HCT116 (cell line): ENCODE results near the gene ANKRD44. TPM values are rescaled to one million over a fixed set of nuclear protein-coding genes. Genes with fewer than 3 reads are reported as not detected.

Experiments
- ATAC-seq: fragments of 200-7000 bp; cut with Tn5 transposase; 2 replicates; pipeline ENCODE4 v1.9.1; 2020; ENCODE audit warnings: mild to moderate bottlenecking, moderate library complexity
- BruUV-seq: library from RNA; stranded (reverse); fragments of 400-500 nt; replicated peaks from 2 replicates; lab custom pipeline; 2021; lab: Mats Ljungman, UMichigan
- CTCF ChIA-PET: fragments of 300-600 bp; sonication (Branson Sonifier 250); formaldehyde crosslinking; loops from one replicate; lab custom pipeline; 2021; ENCODE audit warnings: antibody characterized with exemption; lab: Charles Lee
- POLR2A ChIA-PET: fragments of 300-600, 350-600 bp; sonication (Branson Sonifier 250); formaldehyde crosslinking; loops from one replicate; lab custom pipeline; 2021; ENCODE audit warnings: antibody characterized with exemption; lab: Charles Lee
- RAD21 ChIA-PET, 2 experiments: fragments of 300-600 bp; sonication (Branson Sonifier 250); formaldehyde crosslinking; loops; one replicate each; lab custom pipeline; 2023; ENCODE audit warnings: low total read pairs in 2 of 2; ENCODE audit not compliant: uncharacterized antibody in 2 of 2, unreplicated experiment in 2 of 2, low non-redundant PET in 1 of 2; lab: Charles Lee
- DNase-seq: peaks from one replicate; pipeline ENCODE4 v3.0.0-alpha.2; 2010; ENCODE audit warnings: low read depth, low spot score
- H2AFZ ChIP-seq: fragments of 200-600 bp; shearing (Covaris generic), sonication (generic); 2 replicates; pipeline ENCODE4 v1.6.1; 2017; ENCODE audit warnings: low read depth, mixed run types, mixed read lengths, antibody characterized with exemption, low read length; ENCODE audit not compliant: poor library complexity, severe bottlenecking
- H3K27ac ChIP-seq: 2 replicates; pipeline ENCODE4 v1.5.1; 2012; ENCODE audit warnings: low read depth, low read length
- H3K27me3 ChIP-seq: fragments of 200-600 bp; sonication (generic); 2 replicates; pipeline ENCODE4 v1.6.1; 2016; ENCODE audit warnings: mixed run types, low read length, mixed read lengths; ENCODE audit not compliant: insufficient read depth
- H3K36me3 ChIP-seq, 2 experiments: fragments of 200-500 bp in 1 of 2; fragments of 200-600 bp in 1 of 2; sonication (Bioruptor generic) in 1 of 2; sonication (generic) in 1 of 2; 2 replicates each; pipeline versions ENCODE4 v1.5.1 to v1.6.1; 2014 to 2016; ENCODE audit warnings: low read length in 2 of 2, inconsistent platforms in 1 of 2, mixed read lengths in 1 of 2, mixed run types in 1 of 2; ENCODE audit not compliant: insufficient read depth in 2 of 2, control insufficient read depth in 1 of 2
- H3K4me1 ChIP-seq, 2 experiments: fragments of 200-600 bp in 1 of 2; sonication (generic) in 1 of 2; 2 replicates each; pipeline versions ENCODE4 v1.5.1 to v1.6.1; 2012 to 2017; ENCODE audit warnings: low read length in 2 of 2, inconsistent platforms in 1 of 2, mild to moderate bottlenecking in 1 of 2, mixed read lengths in 1 of 2, mixed run types in 1 of 2, moderate library complexity in 1 of 2; ENCODE audit not compliant: insufficient read depth in 2 of 2, control insufficient read depth in 1 of 2
- H3K4me2 ChIP-seq: fragments of 200-600 bp; sonication (generic); 2 replicates; pipeline ENCODE4 v1.6.1; 2017; ENCODE audit warnings: mixed run types, low read length, mixed read lengths
- H3K4me3 ChIP-seq, 2 experiments: fragments of 200-600 bp in 1 of 2; sonication (generic) in 1 of 2; replicated peaks in 1 of 2; 2 replicates each; pipeline ENCODE4 v1.5.1; 2011 to 2016; ENCODE audit warnings: low read length in 2 of 2, control low read depth in 1 of 2, low read depth in 1 of 2, mild to moderate bottlenecking in 1 of 2, mixed read lengths in 1 of 2, mixed run types in 1 of 2
- H3K79me2 ChIP-seq: fragments of 200-600 bp; sonication (generic); 2 replicates; pipeline ENCODE4 v1.6.1; 2017; ENCODE audit warnings: mild to moderate bottlenecking, mixed run types, low read length, moderate library complexity, mixed read lengths; ENCODE audit not compliant: insufficient read depth
- H3K9ac ChIP-seq: fragments of 200-600 bp; sonication (generic); 2 replicates; pipeline ENCODE4 v1.6.1; 2016; ENCODE audit warnings: low read length, mixed read lengths
- H3K9me2 ChIP-seq: fragments of 200-600 bp; sonication (generic), shearing (Covaris generic); 2 replicates; pipeline ENCODE4 v1.6.1; 2017; ENCODE audit warnings: mixed run types, mild to moderate bottlenecking, moderate library complexity; ENCODE audit not compliant: insufficient read depth
- H3K9me3 ChIP-seq, 2 experiments: fragments of 200-500 bp in 1 of 2; fragments of 200-600 bp in 1 of 2; sonication (Bioruptor generic) in 1 of 2; sonication (generic) in 1 of 2; 2 replicates each; pipeline ENCODE4 v1.6.1; 2014 to 2017; ENCODE audit warnings: low read length in 2 of 2, mixed read lengths in 2 of 2, inconsistent platforms in 1 of 2, low read depth in 1 of 2, mild to moderate bottlenecking in 1 of 2, mixed run types in 1 of 2, moderate library complexity in 1 of 2; ENCODE audit not compliant: control insufficient read depth in 1 of 2, insufficient read depth in 1 of 2
- H4K20me1 ChIP-seq: fragments of 200-600 bp; sonication (generic), shearing (Covaris generic); 2 replicates; pipeline ENCODE4 v1.6.1; 2017; ENCODE audit warnings: mixed run types, mild to moderate bottlenecking, moderate library complexity; ENCODE audit not compliant: insufficient read depth
- CBX3 ChIP-seq: IDR thresholded peaks from 2 replicates; pipeline ENCODE4 v1.6.1; 2012; ENCODE audit warnings: low read depth
- CEBPB ChIP-seq: IDR thresholded peaks from 2 replicates; pipeline ENCODE4 v1.6.1; 2012; ENCODE audit warnings: low read depth
- CTCF ChIP-seq, 3 experiments: fragments of 200-600 bp in 1 of 3; sonication (generic) in 1 of 3; IDR thresholded peaks in 2 of 3; conservative IDR thresholded peaks in 1 of 3; 2 replicates each; pipeline ENCODE4 v1.5.1; 2012 to 2017; ENCODE audit warnings: low read depth in 2 of 3, low read length in 2 of 3, antibody characterized with exemption in 1 of 3, borderline replicate concordance in 1 of 3, control low read depth in 1 of 3, mild to moderate bottlenecking in 1 of 3, mixed read lengths in 1 of 3, mixed run types in 1 of 3, moderate library complexity in 1 of 3; ENCODE audit not compliant: insufficient read depth in 1 of 3
- EGR1 ChIP-seq: IDR thresholded peaks from 2 replicates; pipeline ENCODE4 v1.6.1; 2012; ENCODE audit warnings: low read depth
- ELF1 ChIP-seq: IDR thresholded peaks from 2 replicates; pipeline ENCODE4 v1.6.1; 2012; ENCODE audit warnings: low read depth, borderline replicate concordance
- EZH2 ChIP-seq: fragments of 200-600 bp; sonication (generic); IDR thresholded peaks from 2 replicates; pipeline ENCODE4 v1.6.1; 2017; ENCODE audit warnings: antibody characterized with exemption, mixed run types
- EZH2phosphoT487 ChIP-seq: fragments of 200-600 bp; IDR thresholded peaks from 2 replicates; pipeline ENCODE4 v1.6.1; 2018; ENCODE audit warnings: antibody characterized with exemption, borderline replicate concordance
- FOSL1 ChIP-seq: IDR thresholded peaks from 2 replicates; pipeline ENCODE4 v1.6.1; 2012; ENCODE audit warnings: low read depth
- JUND ChIP-seq: IDR thresholded peaks from 2 replicates; pipeline ENCODE4 v1.6.1; 2012
- POLR2A ChIP-seq: IDR thresholded peaks from 2 replicates; pipeline ENCODE4 v1.7.0; 2011; ENCODE audit warnings: borderline replicate concordance; ENCODE audit not compliant: insufficient read depth, insufficient read length; ENCODE audit errors: extremely low read depth
- POLR2AphosphoS5 ChIP-seq: IDR thresholded peaks from 2 replicates; pipeline ENCODE4 v1.6.1; 2011; ENCODE audit warnings: mild to moderate bottlenecking, low read depth, low read length, moderate library complexity
- RAD21 ChIP-seq: IDR thresholded peaks from 2 replicates; pipeline ENCODE4 v1.6.1; 2012; ENCODE audit warnings: low read depth, mild to moderate bottlenecking
- SP1 ChIP-seq: IDR thresholded peaks from 2 replicates; pipeline ENCODE4 v1.6.1; 2012; ENCODE audit warnings: low read depth
- SRF ChIP-seq: IDR thresholded peaks from 2 replicates; pipeline ENCODE4 v1.6.1; 2012; ENCODE audit warnings: low read depth
- YY1 ChIP-seq: IDR thresholded peaks from 2 replicates; pipeline ENCODE4 v1.6.1; 2011; ENCODE audit warnings: low read length, low read depth, moderate library complexity, mild to moderate bottlenecking; ENCODE audit not compliant: insufficient replicate concordance; ENCODE audit errors: extremely low read depth
- ZFX ChIP-seq: fragments of 450-650 bp; IDR thresholded peaks from 2 replicates; pipeline ENCODE4 v1.6.1; 2017
- ZNF274 ChIP-seq: fragments of 200-500 bp; sonication (Bioruptor generic); IDR thresholded peaks from 2 replicates; pipeline ENCODE4 v1.6.1; 2014; ENCODE audit warnings: mild to moderate bottlenecking, low read depth, low read length, inconsistent platforms
- intact Hi-C: fragments of 100-400 bp; cut with micrococcal nuclease; formaldehyde crosslinking; loops from 2 replicates; pipeline ENCODE4 v1.10.0; 2022
- total RNA-seq: library from RNA; stranded (reverse); gene quantifications from one replicate; pipeline ENCODE4 v1.2.1, GENCODE V29; 2021; ENCODE audit not compliant: unreplicated experiment
- TF ChIP-seq, protein P1 (sequence below): IDR thresholded peaks from 2 replicates; pipeline ENCODE4 v1.6.1; 2012

Gene ANKRD44
- total RNA-seq, 1 experiment from 2014 or later: 2.7 TPM

DNA sequence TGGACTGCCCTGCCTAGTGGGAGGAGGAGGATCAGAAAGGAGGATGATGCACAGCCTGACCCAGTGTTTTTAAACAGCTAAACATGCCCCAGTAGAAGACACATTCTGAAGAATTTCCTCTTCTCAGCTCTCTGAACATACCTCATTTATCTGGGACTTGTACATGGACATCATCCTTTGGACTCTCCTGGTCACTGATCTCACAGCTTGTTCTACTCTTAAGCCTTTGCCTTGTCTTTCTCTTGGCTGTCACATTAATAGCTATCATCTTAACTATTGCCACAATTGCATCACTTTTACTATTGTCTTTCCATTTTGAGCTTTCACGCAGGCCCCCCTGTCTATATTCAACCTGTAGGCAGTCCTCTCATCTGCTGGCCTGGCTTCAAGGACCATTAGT lies 342.1 kb downstream of the ANKRD44 start (continued):
- TF ChIP-seq CTCF (IDR thresholded peaks at IDR 0.05 in 2 of 3, conservative IDR thresholded peaks at IDR 0.05 in 1 of 3; ENCODE audit: borderline replicate concordance in 1 of 3, insufficient read depth in 1 of 3, low read depth in 2 of 3, low read length in 2 of 3): no peak
- TF ChIP-seq EZH2: no peak

DNA sequence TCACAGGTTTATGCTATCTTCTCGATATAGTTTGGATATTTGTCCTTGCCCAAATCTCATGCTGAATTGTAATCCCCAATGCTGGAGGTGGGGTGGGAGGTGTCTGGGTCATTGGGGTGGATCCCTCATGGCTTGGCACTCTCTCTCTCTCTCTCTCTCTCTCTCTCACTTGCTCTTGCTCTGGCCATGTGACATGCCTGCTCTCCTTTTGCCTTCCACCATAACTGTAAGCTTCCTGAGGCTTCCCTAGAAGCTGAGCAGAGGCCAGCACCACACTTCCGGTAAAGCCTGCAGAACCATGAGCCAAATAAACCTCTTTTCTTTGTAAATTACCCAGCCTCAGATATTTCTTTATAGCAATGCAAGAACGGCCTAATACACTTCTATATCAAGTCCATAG lies 342.8 kb downstream of the ANKRD44 start:
- Histone ChIP-seq H3K9me2 (no peaks in the 10 kb centered on the region), H3K27me3 (no peaks in the 10 kb centered on the region), H4K20me1 (no peaks in the 10 kb centered on the region), H3K36me3 (no peaks in the 10 kb centered on the region), H3K9ac (no peak overlapping the region), H3K79me2 (no peaks in the 10 kb centered on the region), H2AFZ (no peak overlapping the region), H3K4me1 (peaks cover 0 to 4% of the 10 kb centered on the region in 2 experiments; a peak in 1 of 4 replicates), H3K4me2 (no peak overlapping the region), H3K27ac (no peak overlapping the region), H3K4me3 (no peak overlapping the region), H3K9me3 (no peaks in the 10 kb centered on the region)
- no peak for TF ChIP-seq CTCF (IDR thresholded peaks at IDR 0.05 in 2 of 3, conservative IDR thresholded peaks at IDR 0.05 in 1 of 3; ENCODE audit: borderline replicate concordance in 1 of 3, insufficient read depth in 1 of 3, low read depth in 2 of 3, low read length in 2 of 3)
- no peak for TF ChIP-seq ZFX
- TF ChIP-seq EZH2: no peak
- TF ChIP-seq SRF: no peak
- no peak for TF ChIP-seq EGR1
- no peak for TF ChIP-seq ELF1
- TF ChIP-seq CBX3: no peak
- TF ChIP-seq SP1: no peak
- TF ChIP-seq CEBPB: no peak
- no peak for TF ChIP-seq POLR2A
- TF ChIP-seq JUND: no peak
- TF ChIP-seq EZH2phosphoT487: no peak
- TF ChIP-seq FOSL1: no peak
- no peak for TF ChIP-seq RAD21
- no peak for TF ChIP-seq ZNF274
- TF ChIP-seq POLR2AphosphoS5: no peak
- TF ChIP-seq, protein P1, sequence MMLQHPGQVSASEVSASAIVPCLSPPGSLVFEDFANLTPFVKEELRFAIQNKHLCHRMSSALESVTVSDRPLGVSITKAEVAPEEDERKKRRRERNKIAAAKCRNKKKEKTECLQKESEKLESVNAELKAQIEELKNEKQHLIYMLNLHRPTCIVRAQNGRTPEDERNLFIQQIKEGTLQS: no peak
- no peak for TF ChIP-seq YY1
- intact Hi-C loops: no loop called here
- DNase-seq (no peak), ATAC-seq (no peak)
- no TSS peak for BruUV-seq
- ChIA-PET CTCF (no interaction called here), RAD21 (no interaction called here), POLR2A (no interaction called here)
